Kidney capillary endothelial cell (primary cell): Measurements from ENCODE around the gene ATAD3C.
"Not testable (repeated sequence)": the region's sequence is repeated elsewhere in the genome, so short reads cannot be mapped to it uniquely, and the experiment has no call there.

Experiments
- DNase-seq: peaks from one replicate; pipeline ENCODE4 v3.0.0-alpha.2; 2018; ENCODE audit warnings: low spot score

Gene ATAD3C

DNA sequence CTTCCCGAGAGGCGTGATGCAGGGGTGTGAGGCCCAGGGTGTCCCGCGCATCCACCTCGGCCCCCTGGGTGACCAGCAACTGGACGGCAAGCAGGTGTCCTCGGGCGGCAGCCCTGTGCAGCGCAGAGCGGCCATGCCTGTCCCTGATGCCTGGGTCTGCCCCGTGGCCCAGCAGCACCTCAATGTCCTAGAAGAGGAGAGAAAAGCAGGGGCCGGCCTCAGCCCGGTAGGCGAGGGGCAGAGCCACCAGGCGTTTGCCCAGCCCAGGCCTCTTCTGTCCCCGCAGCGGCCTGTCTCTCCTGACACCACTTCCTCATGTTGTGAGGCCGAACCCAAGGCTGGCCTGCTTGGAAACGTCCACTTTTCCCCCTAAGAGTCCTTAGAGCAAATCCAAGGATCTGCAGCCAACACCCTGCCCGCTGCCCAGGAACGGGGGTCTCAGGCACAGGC, 30.1 kb upstream of the ATAD3C start:
- DNase-seq, result no peak

DNA sequence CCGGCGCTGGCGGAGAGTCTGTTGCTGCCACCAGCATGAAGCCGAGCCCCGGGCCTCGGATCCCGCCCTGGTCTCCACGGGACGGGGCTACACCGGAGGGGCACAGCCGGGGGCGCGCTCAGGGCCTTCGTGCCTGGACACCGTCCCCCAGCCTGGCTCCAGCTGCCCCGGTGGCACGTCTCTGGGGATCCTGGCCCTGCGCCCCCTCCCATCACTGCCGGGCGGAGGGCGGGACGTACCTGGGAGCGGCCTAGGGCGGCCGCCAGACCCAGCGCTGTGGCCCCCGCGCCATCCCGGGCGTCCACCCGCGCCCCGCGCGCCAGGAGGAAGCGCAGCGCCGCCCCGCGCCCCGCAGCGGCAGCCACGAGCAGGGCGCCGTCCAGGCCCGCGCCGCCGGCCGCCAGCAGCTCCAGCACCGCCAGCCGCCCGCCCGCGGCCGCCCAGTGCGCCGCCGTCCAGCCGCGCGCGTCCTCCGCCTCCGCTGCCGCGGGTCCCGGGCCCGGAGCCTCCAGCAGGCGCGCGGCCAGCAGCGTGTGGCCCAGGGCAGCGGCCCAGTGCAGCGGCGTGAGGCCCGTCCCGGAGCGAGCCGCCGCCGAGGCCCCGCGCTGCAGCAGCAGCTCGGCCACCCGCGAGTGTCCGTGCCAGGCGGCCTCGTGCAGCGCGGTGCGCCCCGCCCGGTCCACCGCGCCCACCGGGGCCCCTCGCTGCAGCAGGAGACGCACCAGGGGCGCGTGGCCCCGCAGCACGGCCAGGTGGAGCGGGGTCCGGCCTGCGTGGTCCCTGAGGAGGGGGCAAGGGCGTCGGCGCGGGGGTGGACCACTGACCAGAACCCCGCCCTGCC, 29.5 kb upstream of the ATAD3C start:
- no peak for DNase-seq

DNA sequence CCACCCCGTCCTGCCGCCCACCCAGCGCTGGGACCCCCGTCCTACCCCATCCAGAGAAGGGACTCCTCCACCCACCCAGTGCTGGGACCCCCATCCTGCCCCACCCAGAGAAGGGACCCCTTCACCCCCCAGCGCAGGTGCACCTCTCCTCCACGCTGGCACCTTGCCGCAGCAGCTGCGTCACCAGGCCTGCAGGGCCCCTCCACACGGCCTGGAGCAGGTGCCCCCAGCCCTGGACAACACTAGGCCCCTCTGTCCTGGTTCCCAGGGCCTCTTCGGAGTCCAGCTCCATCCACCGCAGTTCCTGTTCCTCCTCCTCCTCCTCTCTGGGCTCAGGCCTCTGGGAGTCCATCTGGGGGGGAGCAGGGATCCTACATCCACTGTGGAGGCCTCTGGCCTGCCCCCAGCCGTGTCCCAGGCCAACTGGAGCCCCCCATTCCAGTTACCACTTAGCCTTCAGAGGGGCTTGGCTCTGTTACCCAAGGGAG, 28.8 kb upstream of the ATAD3C start:
- no peak for DNase-seq

DNA sequence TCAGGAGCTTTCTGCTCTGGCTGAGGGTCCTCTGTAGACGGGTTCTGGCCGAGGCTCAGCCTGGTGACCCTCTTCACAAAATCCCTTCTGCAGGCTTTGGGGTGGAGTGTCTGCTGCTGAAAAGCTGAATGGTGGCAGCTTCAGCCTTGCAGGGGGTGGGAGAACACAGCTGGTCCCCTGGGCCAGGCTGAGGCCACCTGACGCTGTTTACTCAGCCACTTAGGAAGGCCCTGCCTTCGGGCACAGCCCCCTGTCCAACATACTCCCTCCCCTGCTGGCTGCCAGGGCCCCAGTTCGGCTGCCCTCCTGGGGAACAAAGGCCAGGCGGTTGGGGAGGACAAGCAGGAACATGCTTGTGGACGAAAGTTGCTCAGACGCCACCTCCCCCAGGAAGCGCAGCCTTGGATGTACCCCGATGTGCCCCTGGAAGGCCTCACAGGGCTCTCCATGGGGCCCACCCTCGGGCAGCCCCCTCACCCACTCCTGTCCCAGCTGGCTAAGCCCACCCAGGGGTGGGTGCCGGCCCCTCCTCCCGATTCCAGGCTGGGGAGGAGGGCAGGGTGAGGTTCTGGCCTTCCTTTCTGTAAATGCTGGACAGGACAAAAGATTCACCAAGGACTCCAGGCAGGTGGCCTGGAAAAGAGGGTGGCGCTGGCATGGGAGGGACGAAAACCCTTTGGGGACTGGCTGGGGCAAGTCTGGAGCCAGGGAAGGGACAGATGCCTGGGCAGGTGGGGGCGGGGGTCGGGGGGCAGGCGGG, 28.2 kb upstream of the ATAD3C start, which contains the start of gene ANKRD65:
TSS of gene ANKRD65 (minus strand) at position 130 of the 760 bp plus-strand sequence. CDS start 271 bp downstream, outside the sequence.
- DNase-seq, result no peak

DNA sequence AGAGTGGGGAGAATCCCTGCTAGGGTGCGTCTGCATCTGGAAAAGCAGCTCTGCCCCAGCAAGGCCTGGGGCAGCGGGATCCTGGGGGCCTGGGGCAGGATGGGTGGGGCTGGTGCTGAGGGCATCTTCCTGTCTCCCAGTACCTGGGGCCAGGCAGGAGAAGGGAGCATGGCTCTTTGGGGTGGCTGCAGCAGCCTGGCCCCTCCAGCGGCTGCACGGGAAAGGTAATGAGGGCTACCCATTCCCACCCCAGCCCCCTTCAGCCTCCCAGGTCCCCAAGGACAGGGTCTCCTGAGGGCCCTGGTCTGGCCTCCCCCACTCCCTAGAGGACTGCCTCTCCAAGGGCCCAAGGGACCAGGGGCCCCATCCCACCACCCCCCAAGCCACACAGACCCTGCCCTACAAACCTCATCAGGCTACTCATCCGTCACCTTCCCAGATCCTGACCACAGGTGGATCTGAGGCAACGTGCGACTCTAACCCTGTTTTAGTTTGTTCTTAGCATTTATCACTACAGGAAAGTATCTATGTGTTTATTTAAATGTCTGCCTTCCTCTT, 27.5 kb upstream of the ATAD3C start:
- no peak for DNase-seq

DNA sequence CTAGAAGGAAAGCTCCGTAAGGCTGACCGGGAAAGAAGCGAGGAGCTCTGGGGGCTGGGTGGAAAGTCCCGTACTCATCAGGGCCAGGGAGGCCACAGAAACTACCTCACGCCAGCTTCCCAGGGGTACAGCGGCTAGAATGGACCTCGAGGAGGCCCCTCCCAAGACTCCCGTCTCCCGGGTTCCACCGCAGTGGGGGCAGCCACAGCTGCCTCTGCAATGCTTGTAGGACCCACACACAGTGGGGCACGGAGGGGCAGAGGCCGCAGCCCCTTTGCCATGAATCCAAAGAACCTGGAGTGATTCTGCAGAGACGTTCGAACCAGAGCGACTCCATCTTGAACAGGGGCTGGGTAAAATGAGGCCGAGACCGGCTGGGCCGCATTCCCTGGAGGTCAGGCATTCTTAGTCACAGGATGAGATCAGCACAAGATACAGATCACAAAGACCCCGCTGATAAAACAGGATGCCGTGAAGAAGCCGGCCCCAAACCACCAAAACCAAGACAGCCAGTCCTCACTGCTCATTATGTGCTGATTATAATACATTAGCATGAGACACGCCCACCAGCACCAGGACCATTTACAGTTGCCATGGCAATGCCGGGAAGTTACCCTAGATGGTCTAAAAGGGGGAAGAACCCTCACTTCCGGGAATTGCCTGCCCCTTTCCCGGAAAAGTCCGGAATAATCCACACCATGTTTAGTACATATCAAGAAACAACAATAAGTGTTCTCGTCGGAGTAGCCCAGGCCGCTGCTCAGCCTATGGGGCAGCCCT, 26.8 kb upstream of the ATAD3C start:
- no peak for DNase-seq

DNA sequence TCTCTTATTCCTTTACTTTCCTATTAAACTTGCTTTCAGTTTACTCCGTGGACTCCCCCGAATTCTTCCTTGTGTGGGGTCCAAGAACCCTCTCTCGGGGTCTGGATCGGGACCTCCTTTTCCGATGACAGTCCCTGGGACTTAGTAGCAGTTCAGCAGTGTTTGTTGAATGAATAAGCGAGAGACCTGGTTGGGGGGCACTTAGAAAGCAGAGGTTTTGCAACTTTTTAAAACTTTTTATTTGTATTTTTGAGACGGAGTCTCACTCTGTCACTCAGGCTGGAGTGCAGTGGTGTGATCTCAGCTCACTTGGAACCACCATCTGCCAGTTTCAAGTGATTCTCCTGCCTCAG, 26.3 kb upstream of the ATAD3C start:
- DNase-seq, result no peak

DNA sequence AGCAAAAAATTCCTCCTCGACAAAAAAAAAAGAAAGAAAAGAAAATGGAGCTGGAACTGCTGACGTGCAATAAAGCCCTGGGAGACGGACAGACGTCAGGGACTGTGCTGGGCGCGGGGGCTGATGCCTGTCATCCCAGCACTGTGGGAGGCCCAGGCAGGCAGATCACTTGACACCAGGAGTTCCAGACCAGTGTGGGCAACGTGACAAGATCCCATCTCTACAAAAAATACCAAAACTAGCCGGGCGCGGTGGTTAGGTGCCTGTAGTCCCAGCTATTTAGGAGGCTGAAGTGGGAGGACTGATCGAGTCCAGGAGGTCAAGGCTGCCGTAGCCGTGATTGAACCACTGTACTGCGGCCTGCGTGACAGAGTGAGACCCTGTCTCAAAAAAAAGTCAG, 24.8 kb upstream of the ATAD3C start:
- DNase-seq, result no peak

DNA sequence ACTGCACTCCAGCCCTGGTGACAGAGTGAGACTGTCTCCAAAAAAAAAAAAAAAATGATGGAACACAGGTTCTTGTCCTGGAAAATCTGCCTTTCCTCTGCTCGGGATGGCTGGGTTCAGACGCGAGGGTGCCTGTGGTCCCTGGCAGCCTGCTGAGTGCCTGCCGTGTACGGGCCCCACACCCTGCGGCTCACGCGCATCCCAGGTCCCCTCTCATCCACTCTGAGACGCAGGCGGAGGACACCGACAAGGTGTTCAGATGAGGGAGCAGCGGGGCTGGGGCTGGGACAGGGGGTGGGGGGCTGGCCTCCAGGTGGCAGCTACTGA, 24.1 kb upstream of the ATAD3C start:
- no peak for DNase-seq

DNA sequence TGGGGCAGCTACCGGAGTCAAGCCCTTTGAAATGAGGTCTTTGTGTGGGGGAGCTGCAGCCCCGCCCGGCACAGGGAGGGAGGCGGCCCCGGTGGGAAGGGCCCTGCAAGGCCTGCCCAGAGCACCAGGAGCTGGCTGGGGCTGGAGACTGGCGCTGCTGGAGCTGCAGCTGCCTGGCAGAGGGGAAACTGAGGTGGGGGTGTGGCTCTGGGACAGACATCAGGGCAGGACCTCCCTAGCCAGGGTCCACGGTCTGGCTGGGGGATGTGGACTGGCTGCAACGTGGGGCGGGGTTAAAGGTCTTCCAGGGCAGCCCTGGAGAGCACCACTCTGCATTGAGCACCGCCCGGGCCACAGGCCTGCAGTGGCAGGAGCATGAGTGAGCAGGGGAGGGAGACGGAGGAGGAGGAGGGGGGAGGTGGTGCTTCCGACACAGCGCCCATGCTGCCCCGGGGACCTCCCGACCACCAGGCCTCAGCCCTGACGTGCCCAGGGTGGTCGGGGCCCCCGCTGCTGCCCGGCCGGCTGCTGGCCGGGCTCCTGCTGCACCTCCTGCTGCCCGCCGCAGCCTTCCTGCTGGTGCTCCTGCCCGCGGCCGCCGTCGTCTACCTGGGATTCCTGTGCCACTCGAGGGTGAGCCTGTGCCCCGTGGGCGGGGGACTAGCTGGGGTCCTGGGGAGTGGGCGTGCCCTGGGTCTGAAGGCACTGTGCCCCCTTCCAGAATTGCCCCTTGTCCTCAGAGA, 23.6 kb upstream of the ATAD3C start:
- DNase-seq, result no peak

DNA sequence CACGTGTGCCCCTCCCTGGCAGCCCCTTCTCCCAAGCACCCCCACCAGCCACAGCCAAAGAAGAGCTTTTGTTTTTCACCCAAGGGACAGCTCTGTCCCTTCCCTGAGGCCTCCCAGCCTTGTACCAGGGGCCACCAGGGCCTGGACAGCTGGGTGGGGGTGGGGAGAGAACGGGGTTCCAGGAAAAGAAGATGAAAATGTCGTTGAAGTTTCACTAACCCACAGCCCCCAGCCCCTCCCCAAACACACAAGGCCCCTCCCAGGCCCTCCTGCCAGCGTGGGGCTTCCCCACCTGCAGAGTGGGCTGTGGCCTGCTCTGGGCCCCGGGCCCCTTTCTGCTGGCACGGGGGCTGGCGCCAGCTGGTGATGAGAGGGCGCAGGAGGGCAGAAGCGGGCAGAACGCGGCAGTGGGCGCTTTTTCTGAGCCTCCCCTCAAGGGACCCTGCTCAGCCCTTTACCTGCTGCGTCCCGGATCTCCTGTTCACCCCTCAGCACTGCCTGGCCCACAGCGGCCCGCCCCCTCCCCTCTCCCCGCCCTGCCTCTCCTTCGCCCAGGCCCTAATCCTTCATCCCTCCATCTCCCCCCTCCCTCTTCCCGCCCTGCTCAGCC, 22.9 kb upstream of the ATAD3C start:
- no peak for DNase-seq

DNA sequence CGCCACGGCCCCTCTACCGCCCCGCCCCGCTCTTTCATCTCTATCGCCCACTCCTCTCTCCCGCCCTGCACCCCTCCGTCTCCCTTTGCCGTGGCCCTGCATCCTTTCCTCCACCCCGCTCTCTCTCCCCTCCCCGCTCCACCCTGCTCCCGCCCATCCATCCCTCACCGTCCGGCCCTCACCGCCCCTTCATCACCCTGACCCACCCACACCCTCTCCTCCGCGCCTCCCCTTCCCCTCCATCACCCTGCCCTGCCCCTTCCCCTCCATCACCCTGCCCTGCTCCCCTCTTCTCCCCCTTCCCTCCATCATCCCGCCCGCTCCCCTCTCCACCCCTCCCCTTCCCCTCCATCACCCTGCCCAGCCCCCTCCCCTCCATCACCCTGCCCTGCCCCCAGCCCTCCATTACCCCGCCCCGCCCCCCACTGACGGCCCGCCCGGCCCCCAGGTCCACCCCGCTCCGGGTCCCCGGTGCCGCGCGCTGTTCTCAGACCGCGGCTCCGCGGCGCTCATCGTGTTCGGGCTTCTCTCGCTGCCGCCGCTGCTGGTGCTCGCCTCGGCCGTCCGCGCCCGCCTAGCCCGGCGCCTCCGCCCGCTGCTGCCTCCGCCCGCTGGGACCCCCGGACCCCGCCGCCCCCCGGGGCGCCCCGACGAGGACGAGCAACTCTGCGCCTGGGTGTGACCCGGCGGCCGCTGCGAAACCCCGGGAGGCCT, 22.2 kb upstream of the ATAD3C start:
- no peak for DNase-seq

DNA sequence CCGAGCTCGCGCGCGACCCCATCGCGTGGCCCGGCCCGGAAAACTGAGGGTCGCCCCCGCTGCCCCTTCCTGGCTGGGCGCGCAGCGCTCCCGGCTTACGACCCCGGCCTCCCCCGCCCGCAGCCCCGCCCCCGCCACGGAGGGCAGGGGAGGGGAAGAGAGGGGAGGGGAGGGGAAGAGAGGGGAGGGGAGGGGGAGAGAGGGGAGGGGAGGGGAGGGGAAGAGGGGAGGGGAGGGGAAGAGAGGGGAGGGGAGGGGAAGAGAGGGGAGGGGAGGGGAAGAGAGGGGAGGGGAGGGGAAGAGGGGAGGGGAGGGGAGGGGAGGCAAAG, 21.7 kb upstream of the ATAD3C start:
- DNase-seq, result no peak

DNA sequence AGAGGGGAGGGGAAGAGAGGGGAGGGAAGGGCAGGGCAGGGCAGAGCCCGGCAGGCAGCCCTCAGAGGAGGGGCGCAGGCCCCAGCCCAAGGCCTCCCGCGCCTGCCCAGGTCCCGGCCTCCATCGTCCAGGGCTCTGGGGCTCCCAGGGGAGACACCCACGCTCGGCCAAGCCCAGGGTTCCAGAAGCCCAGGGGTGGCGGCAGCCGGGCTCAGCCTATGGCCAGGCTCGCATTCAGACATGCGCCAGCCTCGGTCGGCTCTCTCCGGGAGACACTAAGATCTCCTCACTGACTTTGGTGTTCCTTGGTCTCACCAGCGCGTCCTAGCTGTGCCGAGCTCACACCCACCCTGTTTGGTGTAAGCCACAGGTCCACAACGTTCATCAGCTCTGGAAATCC, 21.3 kb upstream of the ATAD3C start:
- DNase-seq, result no peak

DNA sequence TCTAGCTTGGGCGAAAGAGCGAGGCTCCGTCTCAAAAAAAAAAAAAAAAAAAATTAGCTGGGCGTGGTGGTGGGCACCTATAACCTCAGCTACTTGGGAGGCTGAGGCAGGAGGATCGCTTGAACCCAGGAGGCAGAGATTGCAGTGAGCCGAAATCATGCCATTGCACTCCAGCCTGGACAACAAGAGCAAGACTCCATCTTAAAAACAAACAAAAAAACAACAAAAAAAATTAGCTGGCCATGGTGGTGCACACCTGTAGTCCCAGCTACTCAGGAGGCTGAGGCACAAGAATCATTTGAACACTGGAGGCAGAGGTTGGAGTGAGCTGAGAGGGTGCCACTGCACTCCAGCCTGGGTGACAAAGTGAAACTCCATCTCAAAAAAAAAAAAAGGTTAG, 20.5 kb upstream of the ATAD3C start:
- DNase-seq, result not testable (repeated sequence)

DNA sequence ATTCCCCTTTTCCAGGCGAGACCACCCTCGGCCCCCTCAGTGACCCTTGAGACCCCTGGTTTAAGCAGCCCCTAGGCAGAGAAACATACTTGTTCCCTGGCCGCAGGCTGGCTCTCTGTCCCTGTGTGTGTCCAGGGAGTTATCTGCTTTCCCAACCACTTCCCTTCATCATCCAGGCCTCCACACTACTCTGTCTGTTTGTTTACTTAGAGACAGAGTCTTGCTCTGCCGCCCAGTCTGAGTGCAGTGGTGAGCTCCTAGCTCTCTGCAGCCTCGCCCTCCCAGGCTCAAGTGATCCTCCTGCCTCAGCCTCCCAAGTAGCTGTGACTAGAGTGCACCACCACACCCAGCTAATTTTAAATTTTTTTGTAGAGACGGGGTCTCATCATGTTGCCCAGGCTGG, 19.8 kb upstream of the ATAD3C start:
- no peak for DNase-seq

DNA sequence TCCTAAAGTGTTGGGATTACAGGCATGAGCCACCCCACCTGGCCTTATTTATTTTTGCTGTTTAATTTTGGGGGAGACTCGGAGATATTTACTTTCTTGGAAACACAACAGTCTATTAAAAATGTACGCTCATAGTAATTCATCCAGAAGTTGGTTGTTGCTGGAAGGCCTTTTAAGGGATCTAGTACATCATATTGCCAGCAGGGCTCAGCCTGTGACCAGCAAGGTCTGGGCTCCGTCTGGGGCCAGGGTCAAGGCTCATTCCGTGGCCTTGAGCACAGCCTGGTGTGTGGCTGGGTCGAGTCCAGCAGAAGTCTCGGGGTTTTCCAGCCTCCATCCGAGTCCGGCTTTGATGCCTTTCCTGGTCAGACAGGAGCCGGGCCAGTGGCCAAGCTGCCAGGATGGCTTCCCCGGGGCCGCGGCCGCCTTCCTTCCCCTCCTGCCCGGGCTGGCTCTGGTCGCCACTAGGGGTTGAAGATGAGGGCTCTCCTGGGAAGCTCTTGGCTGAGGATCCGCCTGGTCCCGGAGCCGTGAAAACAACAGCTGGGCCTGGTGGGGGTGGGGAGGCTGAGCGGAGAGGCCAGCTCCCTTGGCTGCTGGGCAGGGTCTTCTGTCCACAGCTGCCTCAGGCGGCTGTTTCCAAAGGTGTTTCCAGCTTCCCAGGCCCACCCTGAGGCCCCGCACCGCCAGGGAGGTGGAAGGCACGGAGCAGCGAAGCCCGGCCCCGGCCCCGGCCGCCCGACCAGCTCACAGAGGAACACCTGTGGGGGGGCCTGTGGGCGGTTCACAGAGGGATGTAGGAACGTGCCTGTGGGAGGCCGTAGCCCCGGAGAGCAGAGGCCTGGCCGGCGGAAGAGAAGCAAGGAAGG, 19.1 kb upstream of the ATAD3C start:
- DNase-seq, result peak; percentile 76

DNA sequence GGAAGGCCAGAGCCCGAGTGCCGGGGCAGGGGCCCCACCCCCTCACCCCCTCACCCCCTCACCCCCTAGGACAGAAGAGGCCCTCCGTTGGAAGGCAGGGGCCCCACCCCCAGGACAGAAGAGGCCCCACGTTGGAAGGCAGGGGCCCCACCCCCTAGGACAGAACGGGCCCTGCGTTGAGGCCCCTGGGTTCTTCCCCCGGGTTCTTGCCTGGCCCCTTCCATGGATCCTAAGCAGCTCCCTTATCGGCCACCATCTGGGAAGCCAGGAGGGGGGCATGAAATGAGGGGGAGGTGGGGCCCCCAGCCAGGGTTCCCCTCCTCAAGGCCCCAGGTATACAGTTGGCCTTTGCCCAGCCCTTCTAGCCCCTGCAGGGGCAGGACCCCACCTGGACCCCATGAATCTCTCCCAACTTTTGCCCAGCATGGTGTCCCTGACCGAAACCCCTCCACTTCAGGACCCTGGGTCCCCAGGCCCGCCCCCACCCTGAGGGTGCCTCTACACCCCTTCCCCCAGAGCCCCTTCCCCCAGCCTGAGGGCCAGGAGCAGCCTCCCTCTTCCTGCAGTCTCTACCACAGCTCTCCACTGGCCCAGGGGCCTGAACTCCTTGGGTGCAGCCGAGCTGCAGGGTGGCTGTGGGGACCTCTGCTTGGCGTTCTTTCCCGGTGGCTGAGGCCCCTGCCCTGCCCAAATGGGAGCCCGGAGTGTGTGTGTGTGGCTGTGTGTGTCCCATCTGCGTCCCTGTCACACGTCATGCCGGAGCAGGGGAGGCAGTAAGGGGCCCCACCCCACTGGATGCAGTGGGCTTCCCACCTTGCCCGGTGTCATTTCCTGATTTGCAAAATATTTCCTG, 18.3 kb upstream of the ATAD3C start:
- no peak for DNase-seq

DNA sequence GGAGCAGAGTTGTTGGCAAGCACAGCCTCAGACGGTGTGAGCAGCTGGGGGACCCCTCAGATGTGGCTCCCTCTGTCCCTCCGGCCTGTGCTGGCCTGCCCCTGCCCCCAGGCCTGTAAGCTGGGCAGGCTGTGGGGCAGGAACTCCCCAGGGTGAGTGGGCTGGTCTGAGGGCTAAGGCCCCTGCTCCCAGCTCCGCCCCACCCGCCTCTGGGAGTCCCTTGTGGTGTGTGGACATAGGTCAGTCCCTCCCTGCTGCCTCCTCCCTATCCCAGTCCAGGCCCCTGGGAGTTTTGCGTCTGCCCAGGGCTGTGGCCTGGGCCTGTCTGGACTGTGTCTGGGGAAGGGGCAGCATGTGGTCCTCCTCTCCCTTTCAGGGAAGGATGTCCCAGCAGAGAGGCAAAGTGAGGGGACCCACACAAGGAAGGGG, 17.6 kb upstream of the ATAD3C start:
- no peak for DNase-seq
